IMR-90 (cell line): ENCODE data around the gene RAB4B. TPM values are rescaled to one million over a fixed set of nuclear protein-coding genes. Genes with fewer than 3 reads are reported as not detected.

Experiments
- ATAC-seq: fragments of 200-7000 bp; cut with Tn5 transposase; 2 replicates; pipeline ENCODE4 v1.9.1; 2020; ENCODE audit warnings: low read depth, mild to moderate bottlenecking, moderate library complexity
- BruUV-seq: library from RNA; stranded (reverse); fragments of 400-500 nt; replicated peaks from 2 replicates; lab custom pipeline; 2021; lab: Mats Ljungman, UMichigan
- CTCF ChIA-PET: fragments of 300-600 bp; formaldehyde crosslinking; extraction: SDS; loops from one replicate; lab custom pipeline; 2021; ENCODE audit warnings: antibody characterized with exemption; lab: Yijun Ruan, JAX
- POLR2A ChIA-PET: fragments of 300-600 bp; sonication (Branson Sonifier 250); formaldehyde crosslinking; loops from one replicate; lab custom pipeline; 2022; ENCODE audit warnings: antibody characterized with exemption; ENCODE audit not compliant: unreplicated experiment; lab: Charles Lee
- DNase-seq: peaks from one replicate; pipeline ENCODE4 v3.0.0; 2013
- H2AFZ ChIP-seq: replicated peaks from 2 replicates; pipeline ENCODE3; 2013; ENCODE audit warnings: low read length, mild to moderate bottlenecking; ENCODE audit not compliant: poor library complexity
- H2AK5ac ChIP-seq: 2 replicates; pipeline ENCODE4 v1.6.1; 2013; ENCODE audit warnings: low read depth, low read length, inconsistent platforms
- H2AK9ac ChIP-seq: replicated peaks from 2 replicates; pipeline ENCODE3; 2013; ENCODE audit warnings: mild to moderate bottlenecking, low read depth, low read length, moderate library complexity; ENCODE audit not compliant: poor library complexity
- H2BK120ac ChIP-seq: 2 replicates; pipeline ENCODE4 v1.6.1; 2013; ENCODE audit warnings: low read depth, low read length, inconsistent platforms
- H2BK15ac ChIP-seq: 3 replicates; pipeline ENCODE4 v1.6.1; 2013; ENCODE audit warnings: low read depth, low read length, inconsistent platforms
- H2BK20ac ChIP-seq: 2 replicates; pipeline ENCODE4 v1.6.1; 2013; ENCODE audit warnings: low read depth, mild to moderate bottlenecking, inconsistent platforms, low read length, moderate library complexity
- H2BK5ac ChIP-seq: 2 replicates; pipeline ENCODE4 v1.6.1; 2013; ENCODE audit warnings: mild to moderate bottlenecking, low read depth, low read length, inconsistent platforms; ENCODE audit not compliant: poor library complexity, severe bottlenecking
- H3K14ac ChIP-seq: replicated peaks from 2 replicates; pipeline ENCODE4 v1.6.1; 2013; ENCODE audit warnings: low read depth, low read length, inconsistent platforms
- H3K18ac ChIP-seq: 2 replicates; pipeline ENCODE4 v1.6.1; 2013; ENCODE audit warnings: low read depth, low read length, control low read depth
- H3K23ac ChIP-seq: 2 replicates; pipeline ENCODE4 v1.6.1; 2013; ENCODE audit warnings: low read depth, low read length, inconsistent platforms
- H3K27ac ChIP-seq: 2 replicates; pipeline ENCODE4 v1.5.1; 2013; ENCODE audit warnings: mild to moderate bottlenecking, control low read depth, low read length; ENCODE audit not compliant: insufficient read depth
- H3K27me3 ChIP-seq: 2 replicates; pipeline ENCODE4 v1.6.1; 2013; ENCODE audit warnings: low read length; ENCODE audit not compliant: control insufficient read depth, insufficient read depth
- H3K36me3 ChIP-seq: 2 replicates; pipeline ENCODE4 v1.6.1; 2013; ENCODE audit warnings: low read length, mixed read lengths; ENCODE audit not compliant: control insufficient read depth, insufficient read depth
- H3K4ac ChIP-seq: 2 replicates; pipeline ENCODE4 v1.6.1; 2013; ENCODE audit warnings: low read depth, low read length, inconsistent platforms
- H3K4me1 ChIP-seq: 2 replicates; pipeline ENCODE4 v1.6.1; 2013; ENCODE audit warnings: low read length, mixed read lengths; ENCODE audit not compliant: control insufficient read depth, insufficient read depth
- H3K4me2 ChIP-seq: 2 replicates; pipeline ENCODE4 v1.6.1; 2013; ENCODE audit warnings: low read depth, mild to moderate bottlenecking, control low read depth, low read length, moderate library complexity
- H3K4me3 ChIP-seq: 2 replicates; pipeline ENCODE4 v1.5.1; 2013; ENCODE audit warnings: low read depth, mild to moderate bottlenecking, control low read depth, low read length, moderate library complexity; ENCODE audit not compliant: insufficient read depth
- H3K56ac ChIP-seq: 2 replicates; pipeline ENCODE4 v1.6.1; 2013; ENCODE audit warnings: low read length, inconsistent platforms; ENCODE audit not compliant: insufficient read depth; ENCODE audit errors: extremely low read depth
- H3K79me1 ChIP-seq, 2 experiments: 2 replicates each; pipeline ENCODE4 v1.6.1; 2013; ENCODE audit warnings: low read length in 2 of 2, inconsistent platforms in 1 of 2, low read depth in 1 of 2
- H3K9ac ChIP-seq: 2 replicates; pipeline ENCODE4 v1.6.1; 2013; ENCODE audit warnings: low read depth, low read length, control low read depth
- H3K9me1 ChIP-seq: 2 replicates; pipeline ENCODE4 v1.6.1; 2013; ENCODE audit warnings: low read length, inconsistent platforms; ENCODE audit not compliant: insufficient read depth
- H3K9me3 ChIP-seq: 2 replicates; pipeline ENCODE4 v1.6.1; 2013; ENCODE audit warnings: low read length; ENCODE audit not compliant: control insufficient read depth, insufficient read depth
- H4K20me1 ChIP-seq: 2 replicates; pipeline ENCODE4 v1.6.1; 2013; ENCODE audit warnings: low read length, inconsistent platforms; ENCODE audit not compliant: insufficient read depth
- H4K5ac ChIP-seq: 2 replicates; pipeline ENCODE4 v1.6.1; 2013; ENCODE audit warnings: mild to moderate bottlenecking, low read depth, low read length, control low read depth
- H4K8ac ChIP-seq, 2 experiments: 2 replicates each; pipeline ENCODE4 v1.6.1; 2013; ENCODE audit warnings: low read depth in 2 of 2, low read length in 2 of 2, control low read depth in 1 of 2, inconsistent platforms in 1 of 2
- H4K91ac ChIP-seq: 2 replicates; pipeline ENCODE4 v1.6.1; 2013; ENCODE audit warnings: low read depth, low read length, inconsistent platforms; ENCODE audit not compliant: insufficient read depth
- BHLHE40 ChIP-seq: fragments of 150-350 bp; IDR thresholded peaks from 2 replicates; pipeline ENCODE4 v1.6.1; 2016; ENCODE audit warnings: mild to moderate bottlenecking, low read depth, low read length
- CEBPB ChIP-seq: IDR thresholded peaks from 2 replicates; pipeline ENCODE4 v1.6.1; 2012; ENCODE audit warnings: low read depth, low read length, improper control_type of control experiment
- FOS ChIP-seq: fragments of 150-350 bp; IDR thresholded peaks from 2 replicates; pipeline ENCODE4 v1.6.1; 2016; ENCODE audit warnings: low read depth, low read length
- MAFK ChIP-seq: IDR thresholded peaks from 2 replicates; pipeline ENCODE4 v1.6.1; 2012; ENCODE audit warnings: low read depth, low read length, improper control_type of control experiment
- MAZ ChIP-seq: IDR thresholded peaks from 2 replicates; pipeline ENCODE4 v1.6.1; 2012; ENCODE audit warnings: low read depth, mild to moderate bottlenecking, low read length, improper control_type of control experiment, moderate library complexity, borderline replicate concordance
- MXI1 ChIP-seq: IDR thresholded peaks from 2 replicates; pipeline ENCODE4 v1.6.1; 2012; ENCODE audit warnings: low read depth, mild to moderate bottlenecking, low read length, moderate library complexity, borderline replicate concordance
- NFE2L2 ChIP-seq: fragments of 150-350 bp; IDR thresholded peaks from 2 replicates; pipeline ENCODE4 v1.6.1; 2016; ENCODE audit warnings: low read depth, mild to moderate bottlenecking, low read length
- RCOR1 ChIP-seq: IDR thresholded peaks from 2 replicates; pipeline ENCODE4 v1.6.1; 2012; ENCODE audit warnings: mild to moderate bottlenecking, low read length, improper control_type of control experiment; ENCODE audit not compliant: insufficient replicate concordance
- RFX5 ChIP-seq: IDR thresholded peaks from 2 replicates; pipeline ENCODE4 v1.8.0; 2012; ENCODE audit warnings: low read depth, mild to moderate bottlenecking, low read length, moderate library complexity
- WGBS, 2 experiments: methylation state at CpG; one replicate each; pipeline versions ENCODE4 v1.1.5 to v1.1.7; 2013; ENCODE audit warnings: missing lambda C conversion rate in 2 of 2; ENCODE audit not compliant: insufficient read length in 1 of 2; ENCODE audit errors: extremely low coverage in 2 of 2; 5-methylcytosine and 5-hydroxymethylcytosine counted together
- dilution Hi-C: fragments of 300-500 bp; cut with HindIII; formaldehyde crosslinking; loops from one replicate; pipeline ENCODE4 v1.14.3; 2018; ENCODE audit warnings: low sequenced_read_pairs; ENCODE audit not compliant: unreplicated experiment
- in situ Hi-C: fragments of 300-500 bp; cut with MboI; formaldehyde crosslinking; loops from 3 replicates; pipeline ENCODE4 v1.14.3; 2019; ENCODE audit warnings: low sequenced_read_pairs, inconsistent platforms, mixed read lengths
- intact Hi-C: fragments of 100-400 bp; cut with micrococcal nuclease; formaldehyde crosslinking; loops from 2 replicates; pipeline ENCODE4 v1.10.0; 2022
- polyA plus RNA-seq, 3 experiments: library from polyadenylated mRNA; depleted of rRNA; stranded (reverse); fragments of >200 nt; gene quantifications; 2 replicates each; pipeline ENCODE4 v1.2.3, GENCODE V29; 2012; ENCODE audit warnings: low replicate concordance in 1 of 3
- total RNA-seq: library from RNA; depleted of rRNA; stranded (reverse); fragments of >200 nt; gene quantifications from 2 replicates; pipeline ENCODE4 v1.2.3, GENCODE V29; 2012
- TF ChIP-seq, protein P1 (sequence below): fragments of 150-350 bp; IDR thresholded peaks from 2 replicates; pipeline ENCODE4 v1.6.1; 2016; ENCODE audit warnings: low read depth, mild to moderate bottlenecking, low read length, moderate library complexity, borderline replicate concordance
- TF ChIP-seq, protein P2 (sequence below): conservative IDR thresholded peaks from 2 replicates; pipeline ENCODE4 v1.5.1; 2012; ENCODE audit warnings: mild to moderate bottlenecking, low read depth, low read length, improper control_type of control experiment
- TF ChIP-seq, protein P3 (sequence below): fragments of 150-350 bp; IDR thresholded peaks from 2 replicates; pipeline ENCODE4 v1.6.1; 2017; ENCODE audit warnings: mild to moderate bottlenecking, antibody characterized with exemption, low read length, low read depth

The RAB4B gene
- total and polyA plus RNA-seq, 2 of the 4 experiments (the other 2 are of a cell fraction): 7.9 to 21.4 TPM

DNA sequence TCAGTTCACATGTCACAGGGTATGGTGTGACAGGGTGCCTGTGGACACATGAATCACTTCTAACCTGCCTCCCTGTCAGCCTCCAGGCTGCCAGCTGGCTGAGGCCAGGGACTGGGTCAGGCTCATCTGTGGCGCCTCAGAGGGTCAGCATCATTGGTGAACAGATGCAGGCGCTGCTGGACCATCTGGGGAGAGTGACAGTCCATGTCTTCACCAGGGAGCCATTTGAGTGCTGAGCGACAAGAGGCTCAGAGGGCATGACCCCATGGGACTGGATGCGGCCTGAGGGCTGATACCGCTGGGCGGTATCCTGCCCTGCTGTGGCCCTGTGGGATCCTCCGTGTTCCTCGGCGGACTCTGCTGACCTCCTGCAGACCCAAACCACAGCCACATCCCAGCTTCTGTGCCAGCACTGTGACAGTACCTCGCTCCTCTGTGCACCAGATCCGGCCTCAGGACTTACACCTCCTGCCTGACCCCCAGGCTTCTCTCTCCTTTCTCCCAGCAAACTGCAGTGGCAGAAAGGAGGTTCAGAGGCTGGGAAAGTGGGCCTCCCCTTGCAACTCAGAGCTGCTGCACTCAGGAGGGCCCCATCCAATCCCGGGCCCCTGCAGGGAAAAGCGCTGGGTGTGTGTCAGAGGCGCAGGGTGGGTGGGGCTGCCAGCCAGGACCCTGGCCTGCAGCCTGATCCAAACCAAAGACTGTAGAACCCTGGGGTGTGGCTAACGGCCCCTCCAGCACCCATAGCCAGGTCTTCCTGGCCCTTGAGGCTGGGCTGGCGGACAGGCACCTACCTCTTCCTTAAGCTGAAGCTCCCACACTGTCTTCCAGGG lies 38.0 kb upstream of the RAB4B start:
- dilution Hi-C loops: no loop called here
- no peak for ATAC-seq
- Histone ChIP-seq H3K56ac (no peak overlapping the region), H3K18ac (no peak overlapping the region), H4K91ac (no peak overlapping the region), H2AK9ac (no peak overlapping the region), H2AK5ac (no peak overlapping the region), H2AFZ (no peak overlapping the region), H3K27me3 (no peaks in the 10 kb centered on the region), H2BK15ac (no peak overlapping the region), H3K14ac (no peak overlapping the region), H3K9me1 (peaks cover 5% of the 10 kb centered on the region; the same call in 1 of the 2 replicates), H4K8ac (no peak overlapping the region), H4K20me1 (no peaks in the 10 kb centered on the region), H2BK5ac (no peak overlapping the region), H3K79me1 (peaks cover 0 to 3% of the 10 kb centered on the region in 2 experiments; a peak in 1 of 4 replicates), H3K36me3 (peaks cover 31% of the 10 kb centered on the region), H3K4me3 (no peak overlapping the region), H4K5ac (no peak overlapping the region), H3K9ac (no peak overlapping the region), H3K4me2 (no peak overlapping the region), H3K27ac (no peak overlapping the region), H2BK20ac (no peak overlapping the region), H3K4me1 (peaks cover 6% of the 10 kb centered on the region), H2BK120ac (no peak overlapping the region), H3K4ac (no peak overlapping the region), H3K9me3 (no peaks in the 10 kb centered on the region), H3K23ac (no peak overlapping the region)
- 82% methylated on average over 8 of the region's 16 CpGs; no CpG with 5 or more reads in 1 of the 2 experiments for WGBS, 2 experiments
- TF ChIP-seq BHLHE40 (no peak), RFX5 (no peak), MAZ (no peak), MAFK (no peak), NFE2L2 (no peak), RCOR1 (no peak), CEBPB (no peak), MXI1 (no peak), FOS (no peak)
- TF ChIP-seq, protein P1, sequence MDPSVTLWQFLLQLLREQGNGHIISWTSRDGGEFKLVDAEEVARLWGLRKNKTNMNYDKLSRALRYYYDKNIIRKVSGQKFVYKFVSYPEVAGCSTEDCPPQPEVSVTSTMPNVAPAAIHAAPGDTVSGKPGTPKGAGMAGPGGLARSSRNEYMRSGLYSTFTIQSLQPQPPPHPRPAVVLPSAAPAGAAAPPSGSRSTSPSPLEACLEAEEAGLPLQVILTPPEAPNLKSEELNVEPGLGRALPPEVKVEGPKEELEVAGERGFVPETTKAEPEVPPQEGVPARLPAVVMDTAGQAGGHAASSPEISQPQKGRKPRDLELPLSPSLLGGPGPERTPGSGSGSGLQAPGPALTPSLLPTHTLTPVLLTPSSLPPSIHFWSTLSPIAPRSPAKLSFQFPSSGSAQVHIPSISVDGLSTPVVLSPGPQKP: no peak
- TF ChIP-seq, protein P2, sequence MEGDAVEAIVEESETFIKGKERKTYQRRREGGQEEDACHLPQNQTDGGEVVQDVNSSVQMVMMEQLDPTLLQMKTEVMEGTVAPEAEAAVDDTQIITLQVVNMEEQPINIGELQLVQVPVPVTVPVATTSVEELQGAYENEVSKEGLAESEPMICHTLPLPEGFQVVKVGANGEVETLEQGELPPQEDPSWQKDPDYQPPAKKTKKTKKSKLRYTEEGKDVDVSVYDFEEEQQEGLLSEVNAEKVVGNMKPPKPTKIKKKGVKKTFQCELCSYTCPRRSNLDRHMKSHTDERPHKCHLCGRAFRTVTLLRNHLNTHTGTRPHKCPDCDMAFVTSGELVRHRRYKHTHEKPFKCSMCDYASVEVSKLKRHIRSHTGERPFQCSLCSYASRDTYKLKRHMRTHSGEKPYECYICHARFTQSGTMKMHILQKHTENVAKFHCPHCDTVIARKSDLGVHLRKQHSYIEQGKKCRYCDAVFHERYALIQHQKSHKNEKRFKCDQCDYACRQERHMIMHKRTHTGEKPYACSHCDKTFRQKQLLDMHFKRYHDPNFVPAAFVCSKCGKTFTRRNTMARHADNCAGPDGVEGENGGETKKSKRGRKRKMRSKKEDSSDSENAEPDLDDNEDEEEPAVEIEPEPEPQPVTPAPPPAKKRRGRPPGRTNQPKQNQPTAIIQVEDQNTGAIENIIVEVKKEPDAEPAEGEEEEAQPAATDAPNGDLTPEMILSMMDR: no peak
- TF ChIP-seq, protein P3, sequence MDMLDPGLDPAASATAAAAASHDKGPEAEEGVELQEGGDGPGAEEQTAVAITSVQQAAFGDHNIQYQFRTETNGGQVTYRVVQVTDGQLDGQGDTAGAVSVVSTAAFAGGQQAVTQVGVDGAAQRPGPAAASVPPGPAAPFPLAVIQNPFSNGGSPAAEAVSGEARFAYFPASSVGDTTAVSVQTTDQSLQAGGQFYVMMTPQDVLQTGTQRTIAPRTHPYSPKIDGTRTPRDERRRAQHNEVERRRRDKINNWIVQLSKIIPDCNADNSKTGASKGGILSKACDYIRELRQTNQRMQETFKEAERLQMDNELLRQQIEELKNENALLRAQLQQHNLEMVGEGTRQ: no peak
- in situ Hi-C loops: no loop called here
- intact Hi-C loops: no loop called here
- BruUV-seq: no TSS peak
- no peak for DNase-seq
- POLR2A ChIA-PET: no interaction called here
- CTCF ChIA-PET: no interaction called here
